A549 (cell line): ENCODE data around the gene CACNG8. TPM values are rescaled to one million over a fixed set of nuclear protein-coding genes. Genes with fewer than 3 reads are reported as not detected.

Experiments
- ATAC-seq, 2 experiments: fragments of 200-7000 bp in 1 of 2; fragments of >200 bp in 1 of 2; cut with Nextera tagmentation in 1 of 2; cut with Tn5 transposase in 1 of 2; 3 replicates each; pipeline versions ENCODE4 v1.8.0 to v1.9.1; 2018 to 2020; ENCODE audit warnings: mild to moderate bottlenecking in 1 of 2, moderate library complexity in 1 of 2
- CTCF ChIA-PET: fragments of 300-600 bp; sonication (Branson Sonifier 250); formaldehyde crosslinking; extraction: SDS; loops from one replicate; lab custom pipeline; 2021; ENCODE audit warnings: antibody characterized with exemption, inconsistent platforms; lab: Yijun Ruan, JAX
- POLR2A ChIA-PET: fragments of 350-600 bp; formaldehyde crosslinking; extraction: SDS; loops from one replicate; lab custom pipeline; 2021; ENCODE audit warnings: antibody characterized with exemption, inconsistent platforms; lab: Yijun Ruan, JAX
- DNase-seq, 2 experiments: peaks; one replicate each; pipeline versions ENCODE4 v3.0.0 to v3.0.0-alpha.2; 2011 to 2016; ENCODE audit warnings: low read depth in 1 of 2, low spot score in 1 of 2
- FAIRE-seq: peaks from 2 replicates; lab custom pipeline; 2011; peaks lifted over from hg19 to GRCh38; lab: Jason Lieb, UNC
- H3K27ac ChIP-seq, 2 experiments: fragments of >200 bp; sonication (Bioruptor Twin); formaldehyde crosslinking; 3 replicates each; pipeline ENCODE4 v1.5.1; 2016 to 2017
- H3K4me1 ChIP-seq: fragments of >200 bp; sonication (Bioruptor Twin); formaldehyde crosslinking; 3 replicates; pipeline ENCODE4 v1.6.1; 2016
- H3K4me2 ChIP-seq: fragments of >200 bp; sonication (Bioruptor Twin); formaldehyde crosslinking; 3 replicates; pipeline ENCODE4 v1.6.1; 2016
- H3K4me3 ChIP-seq: fragments of >200 bp; sonication (Bioruptor Twin); formaldehyde crosslinking; 3 replicates; pipeline ENCODE4 v1.5.1; 2016
- H3K9me3 ChIP-seq: fragments of >200 bp; sonication (Bioruptor Twin); formaldehyde crosslinking; 3 replicates; pipeline ENCODE4 v1.6.1; 2016
- CEBPB ChIP-seq, 2 experiments: fragments of >200 bp in 1 of 2; sonication (Bioruptor Twin) in 1 of 2; formaldehyde crosslinking in 1 of 2; IDR thresholded peaks; 2 replicates each; pipeline ENCODE4 v1.6.1; 2012 to 2016
- EHF ChIP-seq: fragments of 250-450 bp; sonication (Bioruptor Pico); IDR thresholded peaks from 2 replicates; pipeline ENCODE4 v1.5.0; 2020; ENCODE audit warnings: mild to moderate bottlenecking
- FOXS1 ChIP-seq: fragments of 250-450 bp; sonication (Bioruptor Pico); IDR thresholded peaks from 2 replicates; pipeline ENCODE4 v1.5.0; 2020; ENCODE audit warnings: mild to moderate bottlenecking, moderate library complexity
- HEYL ChIP-seq: fragments of 250-450 bp; sonication (Bioruptor Pico); IDR thresholded peaks from 2 replicates; pipeline ENCODE4 v1.8.0; 2021; ENCODE audit warnings: mild to moderate bottlenecking, moderate library complexity
- HOXB5 ChIP-seq: fragments of 250-450 bp; sonication (Bioruptor Pico); IDR thresholded peaks from 2 replicates; pipeline ENCODE4 v1.5.0; 2020; ENCODE audit warnings: mild to moderate bottlenecking, moderate library complexity
- JUNB ChIP-seq: fragments of >200 bp; sonication (Bioruptor Twin); formaldehyde crosslinking; IDR thresholded peaks from 2 replicates; pipeline ENCODE4 v1.6.1; 2016
- KDM1A ChIP-seq: fragments of 200-600 bp; sonication (generic); IDR thresholded peaks from 2 replicates; pipeline ENCODE4 v1.6.1; 2016; ENCODE audit warnings: low read depth, mild to moderate bottlenecking
- KDM5A ChIP-seq: fragments of 200-600 bp; sonication (generic); IDR thresholded peaks from 2 replicates; pipeline ENCODE4 v1.6.1; 2016; ENCODE audit warnings: antibody characterized with exemption, mild to moderate bottlenecking
- MAFK ChIP-seq: fragments of 450-650 bp; IDR thresholded peaks from 2 replicates; pipeline ENCODE4 v1.6.1; 2014; ENCODE audit not compliant: partially characterized antibody
- MAZ ChIP-seq: fragments of 150-350 bp; IDR thresholded peaks from 2 replicates; pipeline ENCODE4 v1.6.1; 2014; ENCODE audit warnings: antibody characterized with exemption, low read depth, low read length, borderline replicate concordance
- NFE2L2 ChIP-seq: fragments of 150-350 bp; conservative IDR thresholded peaks from 2 replicates; pipeline ENCODE4 v1.6.1; 2014; ENCODE audit warnings: low read length
- NR3C1 ChIP-seq: fragments of >200 bp; sonication (Bioruptor Twin); formaldehyde crosslinking; IDR thresholded peaks from 3 replicates; pipeline ENCODE4 v1.6.1; 2017
- POLR2A ChIP-seq: IDR thresholded peaks from 2 replicates; pipeline ENCODE4 v1.6.1; 2012; ENCODE audit warnings: mild to moderate bottlenecking, low read length
- RAD21 ChIP-seq, 2 experiments: fragments of >200 bp in 1 of 2; sonication (Bioruptor Twin) in 1 of 2; formaldehyde crosslinking in 1 of 2; IDR thresholded peaks in 1 of 2; conservative IDR thresholded peaks in 1 of 2; 2 replicates in 1 of 2; 3 replicates in 1 of 2; pipeline ENCODE4 v1.6.1; 2012 to 2018; ENCODE audit warnings: inconsistent platforms in 1 of 2
- RFX5 ChIP-seq: fragments of 450-650 bp; IDR thresholded peaks from 2 replicates; pipeline ENCODE4 v1.7.1; 2014; ENCODE audit warnings: antibody characterized with exemption, mild to moderate bottlenecking, moderate library complexity
- TP53 ChIP-seq: fragments of 250-450 bp; sonication (Bioruptor Pico); IDR thresholded peaks from 2 replicates; pipeline ENCODE4 v1.5.0; 2021; ENCODE audit warnings: mild to moderate bottlenecking, moderate library complexity
- ZC3H11A ChIP-seq: fragments of 450-650 bp; IDR thresholded peaks from 2 replicates; pipeline ENCODE4 v1.6.1; 2014; ENCODE audit warnings: antibody characterized with exemption, mild to moderate bottlenecking
- ZFP36 ChIP-seq: fragments of 450-650 bp; IDR thresholded peaks from 2 replicates; pipeline ENCODE4 v1.6.1; 2014; ENCODE audit warnings: borderline replicate concordance; ENCODE audit not compliant: partially characterized antibody
- ZSCAN20 ChIP-seq: fragments of 250-450 bp; sonication (Bioruptor Pico); IDR thresholded peaks from 2 replicates; pipeline ENCODE4 v1.8.0; 2022; ENCODE audit warnings: mild to moderate bottlenecking, moderate library complexity
- WGBS: methylation state at CpG from one replicate; pipeline ENCODE4 v1.1.6; 2017; ENCODE audit errors: missing lambda C conversion rate; 5-methylcytosine and 5-hydroxymethylcytosine counted together
- polyA plus RNA-seq, 4 experiments: library from polyadenylated mRNA; depleted of rRNA in 3 of 4; stranded (reverse); fragments of >200 nt; fragmentation: RNase III in 1 of 4; extraction: RNeasy Plus Mini Kit Qiagen cat#74134 plus additional on column Dnase treatment in 1 of 4; gene quantifications; 2 replicates in 3 of 4; 3 replicates in 1 of 4; pipeline ENCODE4 v1.2.3, GENCODE V29; 2011 to 2017
- TF ChIP-seq, protein P1 (sequence below): fragments of 200-600 bp; sonication (generic); IDR thresholded peaks from 2 replicates; pipeline ENCODE4 v1.6.1; 2016; ENCODE audit warnings: antibody characterized with exemption, mild to moderate bottlenecking, moderate library complexity
- TF ChIP-seq, protein P2 (sequence below): IDR thresholded peaks from 2 replicates; pipeline ENCODE4 v1.6.1; 2012

Gene CACNG8
- polyA plus RNA-seq, 2 of the 4 experiments (the other 2 are of a cell fraction) = 1.1 to 5.8 TPM

DNA sequence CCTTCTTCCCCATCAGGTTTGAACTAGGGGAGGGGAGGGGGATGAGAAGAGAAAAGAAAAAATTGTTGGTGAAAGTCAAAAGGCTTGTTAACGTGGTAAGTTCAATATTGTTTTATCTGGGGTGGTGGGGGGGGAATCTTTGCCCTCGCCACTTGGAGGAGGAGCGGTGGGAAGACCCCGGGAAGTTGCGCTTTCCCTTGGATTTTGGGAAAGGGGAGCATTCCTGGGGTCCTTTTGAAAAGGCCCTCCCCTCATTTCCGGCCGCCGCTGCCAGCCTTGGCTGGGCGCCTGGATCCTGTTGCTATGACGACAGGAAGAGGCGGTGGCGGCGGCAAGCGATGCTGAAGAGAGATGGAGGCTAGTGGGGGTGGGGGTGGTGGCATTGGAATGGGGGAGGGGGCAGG lies 4.6 kb upstream of the CACNG8 start:
- FAIRE-seq (no peak), ATAC-seq (no peak), DNase-seq (no peak)
- TF ChIP-seq POLR2A (no peak), JUNB (no peak), ZFP36 (no peak), NR3C1 (no peak), HOXB5 (CRISPR knock-in tag) (no peak), ZSCAN20 (CRISPR knock-in tag) (no peak), MAZ (no peak), ZC3H11A (no peak), HEYL (CRISPR knock-in tag) (no peak)
- TF ChIP-seq, protein P1, sequence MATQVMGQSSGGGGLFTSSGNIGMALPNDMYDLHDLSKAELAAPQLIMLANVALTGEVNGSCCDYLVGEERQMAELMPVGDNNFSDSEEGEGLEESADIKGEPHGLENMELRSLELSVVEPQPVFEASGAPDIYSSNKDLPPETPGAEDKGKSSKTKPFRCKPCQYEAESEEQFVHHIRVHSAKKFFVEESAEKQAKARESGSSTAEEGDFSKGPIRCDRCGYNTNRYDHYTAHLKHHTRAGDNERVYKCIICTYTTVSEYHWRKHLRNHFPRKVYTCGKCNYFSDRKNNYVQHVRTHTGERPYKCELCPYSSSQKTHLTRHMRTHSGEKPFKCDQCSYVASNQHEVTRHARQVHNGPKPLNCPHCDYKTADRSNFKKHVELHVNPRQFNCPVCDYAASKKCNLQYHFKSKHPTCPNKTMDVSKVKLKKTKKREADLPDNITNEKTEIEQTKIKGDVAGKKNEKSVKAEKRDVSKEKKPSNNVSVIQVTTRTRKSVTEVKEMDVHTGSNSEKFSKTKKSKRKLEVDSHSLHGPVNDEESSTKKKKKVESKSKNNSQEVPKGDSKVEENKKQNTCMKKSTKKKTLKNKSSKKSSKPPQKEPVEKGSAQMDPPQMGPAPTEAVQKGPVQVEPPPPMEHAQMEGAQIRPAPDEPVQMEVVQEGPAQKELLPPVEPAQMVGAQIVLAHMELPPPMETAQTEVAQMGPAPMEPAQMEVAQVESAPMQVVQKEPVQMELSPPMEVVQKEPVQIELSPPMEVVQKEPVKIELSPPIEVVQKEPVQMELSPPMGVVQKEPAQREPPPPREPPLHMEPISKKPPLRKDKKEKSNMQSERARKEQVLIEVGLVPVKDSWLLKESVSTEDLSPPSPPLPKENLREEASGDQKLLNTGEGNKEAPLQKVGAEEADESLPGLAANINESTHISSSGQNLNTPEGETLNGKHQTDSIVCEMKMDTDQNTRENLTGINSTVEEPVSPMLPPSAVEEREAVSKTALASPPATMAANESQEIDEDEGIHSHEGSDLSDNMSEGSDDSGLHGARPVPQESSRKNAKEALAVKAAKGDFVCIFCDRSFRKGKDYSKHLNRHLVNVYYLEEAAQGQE = no peak
- ChIA-PET CTCF (interaction anchor here (0.8 to 0.9 kb wide), 2 partner anchors 66 to 72 kb away, joined by 3 read pairs; no protein-coding TSS in a partner anchor), POLR2A (no interaction called here)
- Histone ChIP-seq H3K9me3 (no peaks in the 10 kb centered on the region), H3K4me3 (no peak overlapping the region), H3K4me2 (no peak overlapping the region), H3K4me1 (peaks cover 22% of the 10 kb centered on the region), H3K27ac (no peak overlapping the region)
- WGBS = 46% methylated on average over 14 of the region's 14 CpGs

DNA sequence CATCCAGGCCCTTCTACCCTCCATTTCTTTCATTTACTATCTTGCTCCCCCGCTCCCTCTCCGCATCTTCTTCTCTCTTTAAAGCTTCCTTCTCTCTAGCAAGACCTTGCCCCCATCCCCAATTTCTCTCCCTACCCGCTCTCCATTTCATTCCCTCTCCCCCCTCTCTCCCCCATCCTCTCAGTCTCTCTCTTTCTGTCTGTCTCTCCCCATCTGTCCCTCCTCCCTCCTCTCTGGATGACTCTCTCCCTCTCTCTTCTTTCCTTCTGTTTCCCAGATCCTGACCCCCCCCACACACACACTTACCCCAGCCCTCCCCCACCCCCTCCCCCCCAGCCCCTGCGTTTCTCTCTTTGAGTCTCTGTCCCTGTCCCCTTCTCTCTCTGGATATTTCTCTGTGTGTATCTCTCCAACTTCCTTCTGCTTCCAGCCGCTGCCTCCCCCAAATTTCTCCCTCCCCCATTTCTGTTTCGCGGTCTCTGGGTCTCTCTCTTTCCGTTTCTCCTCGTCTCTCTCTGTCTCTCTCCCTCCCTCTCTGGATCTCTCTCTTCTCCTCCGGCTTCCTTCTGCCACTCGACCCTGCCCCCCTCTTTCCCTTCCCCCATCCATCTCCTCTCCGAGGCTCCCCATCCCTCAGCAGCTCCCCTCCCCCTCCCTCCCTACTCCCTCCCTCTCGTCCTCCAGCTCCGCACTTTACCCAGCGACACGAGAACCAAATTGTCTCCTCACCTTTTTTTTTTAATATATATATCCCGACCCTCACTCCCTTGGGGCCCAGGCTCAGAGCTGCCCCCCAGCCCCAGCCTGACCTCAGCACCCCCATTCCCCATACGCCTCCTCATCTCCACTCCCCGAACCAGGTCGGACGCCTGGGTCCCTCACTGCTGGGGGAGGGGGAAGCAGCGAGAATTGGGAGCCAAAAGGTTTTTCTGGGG lies 3.6 kb upstream of the CACNG8 start:
- ChIA-PET CTCF (interaction anchor here (0.6 to 1.4 kb wide), 3 partner anchors 25 to 97 kb away, joined by 3 read pairs; no protein-coding TSS in a partner anchor), POLR2A (no interaction called here)
- DNase-seq = no peak
- ATAC-seq = no peak
- H3K4me2 ChIP-seq = peak overlapping the region; percentile 76
- TF ChIP-seq JUNB = no peak
- no peak for TF ChIP-seq FOXS1 (CRISPR knock-in tag)
- TF ChIP-seq CEBPB (IDR thresholded peaks at IDR 0.05) = no peak
- TF ChIP-seq, protein P1 = no peak
- peaks cover 22% of the 10 kb centered on the region for H3K4me1 ChIP-seq
- peak overlapping the region; percentile 27; the same call in 2 of the 3 replicates for H3K4me3 ChIP-seq
- FAIRE-seq = no peak
- H3K27ac ChIP-seq = peak overlapping the region in 1 of 2 experiments; percentile 64; a peak in 3 of 6 replicates
- no peaks in the 10 kb centered on the region for H3K9me3 ChIP-seq
- WGBS = 26% methylated on average over 20 of the region's 22 CpGs

DNA sequence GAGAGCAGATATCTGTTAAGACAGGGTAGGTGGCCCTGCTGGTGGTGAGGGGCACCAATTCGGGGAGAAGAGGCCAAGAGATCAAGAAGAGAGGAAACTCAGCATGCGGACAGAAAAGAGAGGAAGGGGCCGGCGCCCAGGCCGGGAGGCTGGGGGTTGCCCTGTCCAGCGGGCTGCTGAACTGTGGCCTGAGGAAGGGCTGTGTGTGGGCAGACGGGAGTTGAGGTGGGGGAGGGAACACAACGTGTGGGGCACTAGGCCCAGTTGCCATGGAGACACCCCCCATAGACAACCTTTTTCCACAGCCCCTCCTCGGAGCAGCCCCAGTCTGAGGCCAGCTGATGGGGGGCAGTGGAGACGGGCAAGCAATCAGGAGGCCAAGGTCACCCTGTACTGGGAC lies 2.5 kb upstream of the CACNG8 start:
- Histone ChIP-seq H3K4me2 (no peak overlapping the region; the same call in 2 of the 3 replicates), H3K27ac (no peak overlapping the region), H3K4me1 (peaks cover 22% of the 10 kb centered on the region), H3K4me3 (no peak overlapping the region), H3K9me3 (no peaks in the 10 kb centered on the region)
- ATAC-seq (no peak), FAIRE-seq (no peak), DNase-seq (no peak)
- ChIA-PET CTCF (interaction anchor here (0.6 to 1.4 kb wide), 5 partner anchors 12 to 1276 kb away, joined by 3 to 4 read pairs (median 3); no protein-coding TSS in a partner anchor), POLR2A (interaction anchor here (0.6 kb wide), 1 partner anchor 81 kb away, joined by 6 read pairs; no protein-coding TSS in a partner anchor)
- WGBS = 70% methylated on average over 10 of the region's 10 CpGs
- TF ChIP-seq NFE2L2 = no peak
- TF ChIP-seq KDM5A = no peak
- no peak for TF ChIP-seq MAFK
- TF ChIP-seq RAD21 (conservative IDR thresholded peaks at IDR 0.05 in 1 of 2, IDR thresholded peaks at IDR 0.05 in 1 of 2) = no peak
- no peak for TF ChIP-seq KDM1A
- TF ChIP-seq EHF (CRISPR knock-in tag) = no peak
- no peak for TF ChIP-seq RFX5
- TF ChIP-seq, protein P2, sequence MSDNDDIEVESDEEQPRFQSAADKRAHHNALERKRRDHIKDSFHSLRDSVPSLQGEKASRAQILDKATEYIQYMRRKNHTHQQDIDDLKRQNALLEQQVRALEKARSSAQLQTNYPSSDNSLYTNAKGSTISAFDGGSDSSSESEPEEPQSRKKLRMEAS = no peak
- TF ChIP-seq JUNB = no peak
- TF ChIP-seq TP53 (CRISPR knock-in tag) = no peak
- TF ChIP-seq, protein P1 = no peak
